HEK293T (cell line): ENCODE data around the gene ACADM.

Source experiments
- CTCF ChIA-PET: fragments of 350-600 bp; formaldehyde crosslinking; extraction: SDS; loops from one replicate; lab custom pipeline; 2021; ENCODE audit warnings: antibody characterized with exemption, inconsistent platforms; lab: Yijun Ruan, JAX
- POLR2A ChIA-PET: fragments of 350-600 bp; formaldehyde crosslinking; extraction: SDS; loops from one replicate; lab custom pipeline; 2020; ENCODE audit warnings: antibody characterized with exemption, inconsistent platforms; lab: Yijun Ruan, JAX
- DNase-seq: peaks from one replicate; pipeline ENCODE4 v3.0.0; 2012; ENCODE audit warnings: mixed read lengths; ENCODE audit errors: extremely low spot score
- ARNT ChIP-seq: fragments of 450-650 bp; IDR thresholded peaks from 2 replicates; pipeline ENCODE4 v1.6.1; 2017; ENCODE audit warnings: mild to moderate bottlenecking
- BHLHE40 ChIP-seq: fragments of 450-650 bp; IDR thresholded peaks from 2 replicates; pipeline ENCODE4 v1.6.1; 2016; ENCODE audit warnings: mild to moderate bottlenecking, moderate library complexity, borderline replicate concordance
- CTBP1 ChIP-seq: fragments of 450-650 bp; IDR thresholded peaks from 2 replicates; pipeline ENCODE4 v1.6.1; 2016; ENCODE audit warnings: borderline replicate concordance
- ELF4 ChIP-seq: fragments of 450-650 bp; IDR thresholded peaks from 2 replicates; pipeline ENCODE4 v1.6.1; 2017; ENCODE audit warnings: antibody characterized with exemption
- FOXA1 ChIP-seq: fragments of 450-650 bp; IDR thresholded peaks from 2 replicates; pipeline ENCODE4 v1.6.1; 2016; ENCODE audit warnings: mild to moderate bottlenecking
- FOXK2 ChIP-seq: fragments of 450-650 bp; IDR thresholded peaks from 2 replicates; pipeline ENCODE4 v1.6.1; 2016; ENCODE audit warnings: mild to moderate bottlenecking
- FOXM1 ChIP-seq: fragments of 450-650 bp; IDR thresholded peaks from 2 replicates; pipeline ENCODE4 v1.6.1; 2017; ENCODE audit warnings: mild to moderate bottlenecking, borderline replicate concordance
- HDGF ChIP-seq: fragments of 450-650 bp; IDR thresholded peaks from 2 replicates; pipeline ENCODE4 v1.6.1; 2017; ENCODE audit warnings: antibody characterized with exemption, borderline replicate concordance
- L3MBTL2 ChIP-seq: fragments of 450-650 bp; conservative IDR thresholded peaks from 2 replicates; pipeline ENCODE4 v1.6.1; 2016; ENCODE audit warnings: mild to moderate bottlenecking
- LEF1 ChIP-seq: fragments of 450-650 bp; IDR thresholded peaks from 2 replicates; pipeline ENCODE4 v1.6.1; 2017; ENCODE audit warnings: mild to moderate bottlenecking, borderline replicate concordance
- NFRKB ChIP-seq: fragments of 450-650 bp; IDR thresholded peaks from 2 replicates; pipeline ENCODE4 v1.6.1; 2016; ENCODE audit warnings: mild to moderate bottlenecking, moderate library complexity
- PKNOX1 ChIP-seq: fragments of 450-650 bp; IDR thresholded peaks from 2 replicates; pipeline ENCODE4 v1.6.1; 2016
- SP1 ChIP-seq: fragments of 450-650 bp; IDR thresholded peaks from 2 replicates; pipeline ENCODE4 v1.6.1; 2017
- SUZ12 ChIP-seq: fragments of 450-650 bp; IDR thresholded peaks from 2 replicates; pipeline ENCODE4 v1.6.1; 2016; ENCODE audit warnings: mild to moderate bottlenecking
- TARDBP ChIP-seq: fragments of 450-650 bp; IDR thresholded peaks from 2 replicates; pipeline ENCODE4 v1.6.1; 2016
- ZNF384 ChIP-seq: fragments of 450-650 bp; IDR thresholded peaks from 2 replicates; pipeline ENCODE4 v1.6.1; 2016

ACADM gene

GRCh38 chr1:75730432-75730831, 5.9 kb downstream of the ACADM start:
- TF ChIP-seq PKNOX1: no peak
- TF ChIP-seq BHLHE40: no peak
- no peak for TF ChIP-seq NFRKB
- TF ChIP-seq SP1: no peak
- no peak for TF ChIP-seq TARDBP
- TF ChIP-seq FOXA1: no peak
- TF ChIP-seq FOXM1: no peak
- no peak for TF ChIP-seq ELF4
- no peak for TF ChIP-seq CTBP1
- no peak for TF ChIP-seq L3MBTL2
- no peak for TF ChIP-seq LEF1
- TF ChIP-seq ZNF384: no peak
- CTCF ChIA-PET: no interaction called here
- no peak for DNase-seq
- POLR2A ChIA-PET: no interaction called here

- TF ChIP-seq LEF1 (no peak), PKNOX1 (no peak), ELF4 (no peak), TARDBP (no peak), ARNT (no peak), FOXA1 (no peak), SP1 (no peak), NFRKB (no peak), BHLHE40 (no peak), CTBP1 (no peak), ZNF384 (no peak), FOXM1 (no peak), L3MBTL2 (no peak), HDGF (no peak)
- CTCF ChIA-PET: interaction anchor here (0.6 kb wide), 1 partner anchor 939 kb away, joined by 3 read pairs; no protein-coding TSS in a partner anchor
- POLR2A ChIA-PET: interaction anchor here (1.3 kb wide), 1 partner anchor 54 kb away, joined by 6 read pairs; the partner anchor contains the start of gene RABGGTB
- DNase-seq: no peak
Measured at GRCh38 chr1:75731881-75732280, 7.4 kb downstream of the ACADM start.

- ChIA-PET CTCF (interaction anchor here (0.6 kb wide), 2 partner anchors 597 to 940 kb away, joined by 3 read pairs; no protein-coding TSS in a partner anchor), POLR2A (interaction anchor here (1.3 kb wide), 1 partner anchor 53 kb away, joined by 6 read pairs; the partner anchor contains the start of gene RABGGTB)
- TF ChIP-seq HDGF: no peak
- TF ChIP-seq L3MBTL2: no peak
- TF ChIP-seq BHLHE40: no peak
- no peak for TF ChIP-seq FOXA1
- no peak for TF ChIP-seq LEF1
- TF ChIP-seq CTBP1: no peak
- no peak for TF ChIP-seq TARDBP
- TF ChIP-seq SUZ12: no peak
- DNase-seq: no peak
Measured at GRCh38 chr1:75732703-75733102, 8.2 kb downstream of the ACADM start.

GRCh38 chr1:75733661-75734060, 9.2 kb downstream of the ACADM start:
- ChIA-PET CTCF (no interaction called here), POLR2A (no interaction called here)
- DNase-seq: no peak
- no peak for TF ChIP-seq ARNT
- TF ChIP-seq BHLHE40: no peak
- TF ChIP-seq PKNOX1: no peak
- TF ChIP-seq ZNF384: no peak
- no peak for TF ChIP-seq FOXK2
- TF ChIP-seq NFRKB: no peak
- no peak for TF ChIP-seq ELF4
- no peak for TF ChIP-seq SP1
- TF ChIP-seq HDGF: no peak
- TF ChIP-seq L3MBTL2: no peak
- no peak for TF ChIP-seq LEF1

GRCh38 chr1:75736016-75736415, 11.5 kb downstream of the ACADM start:
- ChIA-PET POLR2A (no interaction called here), CTCF (no interaction called here)
- no peak for DNase-seq
- TF ChIP-seq FOXA1 (no peak), SUZ12 (no peak), ARNT (no peak), NFRKB (no peak), CTBP1 (no peak), FOXM1 (no peak), FOXK2 (no peak), BHLHE40 (no peak), L3MBTL2 (no peak), HDGF (no peak), SP1 (no peak), ZNF384 (no peak), LEF1 (no peak), ELF4 (no peak), TARDBP (no peak)

- POLR2A ChIA-PET: no interaction called here
- CTCF ChIA-PET: no interaction called here
- no peak for DNase-seq
- no peak for TF ChIP-seq SP1
- no peak for TF ChIP-seq FOXA1
- no peak for TF ChIP-seq CTBP1
- TF ChIP-seq ZNF384: no peak
Measured at GRCh38 chr1:75742047-75742625, 17.6 kb downstream of the ACADM start.
